HG03097 (cell line): ENCODE data around the gene COL8A2.

Experiments used
- ATAC-seq: cut with Tn5 transposase; IDR thresholded peaks from one replicate; pipeline ENCODE4 v1.9.1; 2021; ENCODE audit not compliant: unreplicated experiment, low FRiP score

The COL8A2 gene

GRCh38 chr1:36157973-36158826, 33.2 kb upstream of the COL8A2 start:
- ATAC-seq, result no peak

DNA sequence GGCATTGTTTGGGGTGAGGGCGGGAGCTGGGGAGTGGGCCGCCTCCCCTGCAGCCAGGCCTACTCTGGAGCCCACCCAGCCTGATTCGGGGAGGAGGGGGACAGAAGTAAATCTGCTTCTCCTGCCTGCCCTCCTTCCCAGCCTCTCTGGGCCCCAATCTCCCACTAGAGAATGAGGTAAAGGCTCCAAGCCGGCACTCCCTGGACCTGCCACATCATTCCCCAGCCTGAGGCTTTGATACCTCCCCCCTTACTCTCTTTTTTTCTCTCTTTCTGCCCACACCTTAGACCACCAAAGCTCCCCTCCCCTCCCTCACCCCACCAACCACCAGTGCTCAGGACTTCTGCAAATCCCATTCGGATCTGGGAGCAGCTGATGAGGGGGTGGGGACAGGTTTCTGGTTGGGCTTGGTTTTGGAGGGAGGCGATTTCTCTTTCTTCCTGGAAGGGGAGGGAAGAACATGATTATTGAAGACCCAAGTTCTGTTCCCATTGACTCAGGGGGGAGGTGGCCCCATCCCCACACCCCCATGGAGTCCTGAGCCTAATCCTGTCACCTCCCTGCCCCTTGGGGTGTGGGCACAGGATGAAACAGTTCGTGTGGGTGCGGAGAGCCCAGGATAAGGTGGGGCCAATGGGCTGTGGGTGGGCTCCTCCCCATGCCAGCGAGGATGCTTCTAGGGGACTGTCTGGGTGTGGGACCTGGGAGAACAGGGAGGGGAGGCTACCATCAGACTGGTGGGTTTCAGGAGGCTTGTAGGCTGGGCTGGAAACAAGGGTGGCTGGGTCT, 32.3 kb upstream of the COL8A2 start:
- ATAC-seq, result no peak

DNA sequence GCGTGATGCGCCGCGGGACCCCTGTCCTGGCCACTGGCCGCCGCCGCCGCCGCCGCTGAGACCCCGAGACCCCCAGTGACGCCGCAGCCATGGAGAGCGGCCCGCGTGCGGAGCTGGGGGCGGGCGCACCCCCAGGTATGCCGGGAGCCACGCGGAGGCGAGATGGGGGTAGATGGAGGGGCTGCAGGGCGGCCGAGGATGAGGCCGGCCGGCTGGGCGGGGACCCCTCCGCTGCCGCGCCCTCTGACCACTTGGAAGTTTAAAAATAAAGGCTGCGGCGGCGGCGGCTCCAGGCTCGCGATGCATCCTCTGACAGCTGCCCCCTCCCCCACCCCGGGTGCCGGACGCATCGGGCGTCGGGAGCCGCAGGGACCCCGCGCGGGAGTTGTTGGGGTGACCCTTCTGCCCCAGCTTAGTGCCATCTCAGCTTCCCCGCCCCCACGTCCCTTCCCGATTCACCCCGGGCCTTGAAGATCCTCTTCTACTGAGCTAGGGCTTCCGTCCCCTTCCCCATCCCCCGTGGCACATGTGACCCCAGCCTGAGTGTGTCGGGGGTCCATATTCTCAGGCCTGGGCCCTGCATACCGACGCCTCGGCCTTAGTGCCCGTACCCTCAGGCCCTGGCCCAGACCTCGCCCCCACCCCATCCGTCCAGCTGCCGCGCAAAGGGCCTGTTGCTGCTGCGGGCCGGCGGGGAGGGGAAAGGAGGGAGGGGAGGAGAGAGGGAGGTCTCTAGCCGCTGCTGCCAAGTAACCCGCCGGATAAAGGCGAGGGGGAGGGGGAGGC, 31.5 kb upstream of the COL8A2 start:
- ATAC-seq, result peak; percentile 2

DNA sequence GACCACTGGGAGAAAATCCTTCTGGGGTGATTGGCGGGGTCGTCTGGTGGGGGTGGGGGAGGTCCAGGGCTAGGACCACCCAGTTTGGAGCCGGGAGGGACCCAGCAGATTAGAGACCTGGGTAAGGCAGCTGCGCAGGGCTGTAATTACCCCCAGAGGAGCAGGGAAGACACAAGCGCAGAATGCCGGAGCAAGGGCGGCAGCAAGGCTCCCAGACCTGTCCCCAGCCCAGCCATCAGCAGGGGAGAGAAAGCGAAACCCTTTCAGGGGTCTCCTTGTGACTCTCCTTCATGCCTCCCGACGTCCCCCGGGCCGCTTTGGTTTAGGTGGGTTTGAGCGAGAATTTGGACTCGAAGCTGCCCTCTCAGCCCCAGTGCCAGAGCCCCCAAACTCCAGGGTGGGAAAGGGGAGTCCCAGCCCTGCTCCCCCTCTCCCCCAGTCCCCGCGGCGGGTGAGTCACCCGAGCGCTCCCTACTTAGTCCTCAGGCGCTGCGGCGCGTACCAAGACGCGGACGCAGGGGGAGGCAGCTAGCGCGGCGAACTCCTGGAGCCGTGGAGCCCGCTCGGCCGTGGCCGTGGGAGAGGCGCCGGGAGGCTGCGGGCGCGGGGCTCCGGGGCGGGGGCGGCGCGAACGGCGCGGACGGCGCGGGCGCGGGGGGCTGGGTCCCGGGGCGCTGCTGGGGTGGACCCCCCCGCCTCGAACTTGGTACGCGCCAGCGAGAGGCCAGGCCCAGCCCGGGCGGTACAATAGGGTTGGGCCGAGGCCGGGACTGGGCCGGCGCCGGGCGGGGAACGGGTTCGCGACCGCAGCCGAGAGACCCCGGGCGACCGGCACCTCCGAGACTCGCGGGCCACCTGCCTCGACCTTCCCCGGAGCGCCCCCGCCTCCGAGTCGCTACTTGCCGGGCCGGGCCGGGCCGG, 30.6 kb upstream of the COL8A2 start, which contains the start of gene MAP7D1:
Gene MAP7D1 (plus strand): TSS at position 753 of the 921 bp plus-strand sequence. CDS start 258 bp downstream, outside the sequence.
- ATAC-seq, result peak; percentile 38

DNA sequence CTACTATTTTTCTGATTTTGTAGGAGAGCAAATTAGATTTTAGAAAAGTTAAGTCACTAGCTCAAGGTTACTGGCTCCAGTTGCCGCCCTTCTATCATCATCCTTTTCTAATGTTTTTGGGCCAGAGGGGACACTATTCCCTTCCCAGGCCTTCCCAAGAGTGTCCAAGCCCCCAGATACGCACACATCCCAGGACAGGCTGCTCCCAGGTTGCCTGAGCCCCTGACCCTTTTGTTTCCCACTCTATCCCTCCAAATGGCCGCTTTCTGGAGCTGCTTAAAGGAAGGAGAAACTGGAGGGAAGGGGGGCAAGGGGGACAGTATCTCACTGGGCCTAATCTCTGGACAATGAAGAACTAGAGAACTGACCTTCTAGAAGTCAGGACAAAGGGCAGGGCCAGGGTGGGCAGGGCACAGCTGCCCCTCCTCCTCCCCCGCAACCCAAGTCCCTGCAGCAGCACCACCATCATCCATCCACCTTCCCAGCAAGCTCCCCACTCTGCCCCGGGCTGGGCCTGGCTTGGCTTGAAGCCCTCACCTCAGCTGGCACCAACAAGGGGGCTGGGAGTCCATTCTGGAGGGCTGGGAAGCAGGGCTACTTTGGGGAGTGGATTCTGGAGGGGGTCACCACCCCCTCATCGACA, 29.9 kb upstream of the COL8A2 start:
- no peak for ATAC-seq

DNA sequence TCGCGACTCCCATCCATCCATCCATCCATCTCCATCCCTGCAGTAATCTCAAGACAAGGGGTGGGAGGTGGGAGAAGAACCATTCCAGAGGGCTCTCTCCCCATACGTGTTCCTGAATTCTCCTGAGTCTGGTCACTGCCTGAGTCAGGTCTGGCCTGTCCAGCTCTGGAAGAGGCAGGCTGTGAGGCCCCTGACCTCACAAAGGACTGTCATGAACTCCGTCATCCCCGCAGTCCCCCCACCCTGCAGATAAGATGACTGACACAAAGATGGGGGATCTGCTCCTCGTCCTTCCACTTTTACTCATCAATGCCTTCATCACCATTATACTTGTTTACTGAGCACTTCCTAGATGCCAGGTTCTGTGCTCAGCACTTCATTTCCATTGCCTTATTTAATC, 29.3 kb upstream of the COL8A2 start:
- ATAC-seq, result no peak

- ATAC-seq, result no peak
These were observed 28.5 kb upstream of the COL8A2 start for GRCh38 chr1:36153476-36153875.

DNA sequence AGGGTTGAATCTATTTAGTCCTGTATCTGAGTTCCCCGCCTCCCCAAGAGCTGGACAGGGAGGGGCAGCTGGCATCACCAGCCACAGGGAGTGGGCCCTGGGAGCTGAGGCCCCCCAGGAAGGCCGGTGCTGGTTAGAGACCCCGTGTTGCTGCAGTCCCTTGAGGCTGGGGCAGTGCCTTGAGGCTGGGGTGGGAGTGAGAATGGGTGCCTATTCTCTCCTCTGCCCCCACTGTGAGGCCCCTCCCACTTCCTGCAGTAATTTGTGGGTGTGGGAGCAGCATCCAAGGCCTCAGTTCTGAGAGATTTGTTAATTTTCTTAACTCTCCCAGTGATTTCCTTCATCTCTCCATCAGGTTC, 26.8 kb upstream of the COL8A2 start:
- ATAC-seq, result no peak

DNA sequence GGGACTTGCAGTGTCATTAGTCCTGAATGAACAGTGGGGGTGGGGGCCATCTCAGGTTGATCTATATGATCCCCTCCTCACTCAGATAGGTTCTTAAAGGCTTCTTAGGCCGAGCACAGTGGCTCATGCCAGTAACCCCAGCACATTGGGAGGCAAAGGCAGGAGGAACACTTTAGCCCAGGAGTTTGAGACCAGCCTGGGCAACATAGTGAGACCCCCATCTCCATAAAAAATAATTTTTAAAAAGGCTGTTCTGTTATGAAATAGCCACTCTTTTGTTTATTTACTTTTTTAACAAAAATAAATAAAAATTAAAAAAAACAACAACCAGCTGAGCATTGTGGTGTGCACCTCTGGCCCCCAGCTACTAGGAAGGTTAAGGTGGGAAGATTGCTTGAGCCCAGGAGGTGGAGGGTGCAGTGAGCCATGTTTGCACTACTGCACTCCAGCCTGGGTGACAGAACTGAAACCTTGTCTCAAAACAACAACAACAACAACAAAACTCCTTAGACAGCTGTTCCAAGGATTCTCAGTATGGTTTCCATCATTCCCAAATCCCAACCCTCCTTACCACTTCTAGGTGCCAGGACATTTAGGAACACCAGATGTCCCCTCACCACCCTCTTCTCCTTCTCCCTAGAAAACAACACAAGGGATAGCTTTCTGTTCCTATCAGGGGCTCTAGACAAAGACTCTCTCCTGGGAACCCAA, 26.3 kb upstream of the COL8A2 start:
- ATAC-seq, result no peak

GRCh38 chr1:36150296-36151133, 25.5 kb upstream of the COL8A2 start:
- ATAC-seq, result peak; percentile 36

DNA sequence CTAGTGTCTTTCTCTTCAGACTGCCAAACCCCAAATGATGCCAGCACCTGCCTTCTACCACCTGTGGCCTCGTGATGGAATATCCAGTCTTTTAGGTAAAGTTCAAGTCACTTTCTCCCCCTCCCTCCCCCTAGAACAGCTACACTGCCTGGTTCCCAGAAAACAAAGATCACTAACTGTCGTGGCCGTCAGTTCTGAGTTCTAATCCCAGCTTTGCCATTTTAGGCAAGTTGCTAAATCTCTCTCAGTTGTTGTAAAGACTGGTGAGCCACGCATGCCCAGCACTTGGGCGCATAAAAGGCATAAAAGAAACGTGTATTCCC, 24.9 kb upstream of the COL8A2 start:
- no peak for ATAC-seq

- peak; percentile 79 for ATAC-seq
These were observed 24.4 kb upstream of the COL8A2 start, which contains the start of gene TRAPPC3 for GRCh38 chr1:36149237-36149972. Gene TRAPPC3 (minus strand): TSS chr1:36149486. CDS start chr1:36149378, 108 bp downstream.

- ATAC-seq, result no peak
These were observed 23.8 kb upstream of the COL8A2 start for GRCh38 chr1:36148821-36149236.

DNA sequence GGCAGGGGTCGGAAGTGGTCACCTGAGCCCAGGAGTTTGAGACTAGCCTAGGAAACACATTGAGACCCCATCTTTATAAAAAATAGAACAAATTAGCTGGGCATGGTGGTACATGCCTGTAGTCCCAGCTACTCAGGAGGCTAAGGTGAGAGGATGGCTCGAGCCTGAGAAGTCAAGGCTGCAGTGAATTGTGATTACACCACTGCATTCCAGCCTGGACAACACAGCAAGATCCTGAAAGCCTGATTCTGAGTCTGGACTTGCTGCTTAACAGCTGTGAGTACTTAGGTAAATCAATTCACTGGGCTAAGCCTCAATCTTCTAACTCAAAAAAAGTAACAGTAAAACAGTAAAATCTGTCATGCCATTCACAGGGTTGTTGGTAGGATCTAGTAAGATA, 19.4 kb upstream of the COL8A2 start:
- ATAC-seq, result no peak

GRCh38 chr1:36143424-36143823, 18.4 kb upstream of the COL8A2 start:
- ATAC-seq, result no peak

DNA sequence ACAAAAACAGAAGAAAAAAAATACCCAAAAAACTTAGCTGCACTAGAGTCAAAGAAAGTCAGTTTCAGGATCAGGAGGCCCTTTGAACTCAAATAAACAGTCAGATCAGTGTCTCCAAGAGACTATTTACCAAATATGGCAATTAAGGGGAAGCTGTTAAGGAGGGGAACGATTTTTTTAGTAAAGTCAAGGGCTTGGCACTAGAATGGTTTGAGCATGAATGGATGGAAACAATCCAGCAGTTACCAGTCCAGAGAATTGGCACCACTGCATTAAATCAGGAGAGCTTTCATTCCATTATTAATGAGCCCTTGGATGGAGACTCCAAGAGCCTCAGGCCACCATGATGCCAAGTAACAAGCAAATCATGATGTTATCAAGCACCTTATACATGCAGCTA, 17.1 kb upstream of the COL8A2 start:
- ATAC-seq, result no peak

GRCh38 chr1:36139521-36139920, 14.5 kb upstream of the COL8A2 start:
- no peak for ATAC-seq
